Measurements from ENCODE around the gene VAPA. TPM values are rescaled to one million over a fixed set of nuclear protein-coding genes. Genes with fewer than 3 reads are reported as not detected.
"Not testable (repeated sequence)": the region's sequence is repeated elsewhere in the genome, so short reads cannot be mapped to it uniquely, and the experiment has no call there.

VAPA gene
- total RNA-seq, 1 donor from 2014 or later, result 184 TPM

DNA sequence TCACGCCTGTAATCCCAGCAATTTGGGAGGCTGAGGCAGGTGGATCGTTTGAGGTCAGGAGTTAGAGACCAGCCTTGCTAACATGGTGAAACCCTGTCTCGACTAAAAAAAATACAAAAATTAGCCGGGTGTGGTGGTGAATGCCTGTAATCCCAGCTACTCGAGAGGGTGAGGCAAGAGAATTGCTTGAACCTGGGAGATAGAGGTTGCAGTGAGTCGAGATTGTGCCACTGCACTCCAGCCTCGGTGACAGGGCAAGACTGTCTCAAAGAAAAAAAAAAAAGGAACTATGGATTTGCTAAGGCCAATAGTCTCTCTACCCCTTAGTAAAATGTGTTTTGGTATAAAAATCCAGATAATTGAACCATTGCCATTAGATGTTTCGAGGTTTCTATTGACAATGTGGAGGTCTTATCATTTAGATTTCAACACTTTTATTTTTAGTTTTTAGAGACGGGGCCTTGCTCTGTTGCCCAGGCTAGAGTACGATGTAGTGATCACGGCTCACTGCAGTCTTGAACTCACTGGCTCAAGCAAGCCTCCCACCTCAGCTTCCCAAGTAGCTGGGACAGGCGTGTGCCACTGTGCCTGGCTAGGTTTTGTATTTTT is 29.2 kb upstream of the VAPA start:
- intact Hi-C loops (cut with DNase I), result no loop called here
- ATAC-seq (no peak), DNase-seq (ENCODE audit: low spot score) (no peak)

DNA sequence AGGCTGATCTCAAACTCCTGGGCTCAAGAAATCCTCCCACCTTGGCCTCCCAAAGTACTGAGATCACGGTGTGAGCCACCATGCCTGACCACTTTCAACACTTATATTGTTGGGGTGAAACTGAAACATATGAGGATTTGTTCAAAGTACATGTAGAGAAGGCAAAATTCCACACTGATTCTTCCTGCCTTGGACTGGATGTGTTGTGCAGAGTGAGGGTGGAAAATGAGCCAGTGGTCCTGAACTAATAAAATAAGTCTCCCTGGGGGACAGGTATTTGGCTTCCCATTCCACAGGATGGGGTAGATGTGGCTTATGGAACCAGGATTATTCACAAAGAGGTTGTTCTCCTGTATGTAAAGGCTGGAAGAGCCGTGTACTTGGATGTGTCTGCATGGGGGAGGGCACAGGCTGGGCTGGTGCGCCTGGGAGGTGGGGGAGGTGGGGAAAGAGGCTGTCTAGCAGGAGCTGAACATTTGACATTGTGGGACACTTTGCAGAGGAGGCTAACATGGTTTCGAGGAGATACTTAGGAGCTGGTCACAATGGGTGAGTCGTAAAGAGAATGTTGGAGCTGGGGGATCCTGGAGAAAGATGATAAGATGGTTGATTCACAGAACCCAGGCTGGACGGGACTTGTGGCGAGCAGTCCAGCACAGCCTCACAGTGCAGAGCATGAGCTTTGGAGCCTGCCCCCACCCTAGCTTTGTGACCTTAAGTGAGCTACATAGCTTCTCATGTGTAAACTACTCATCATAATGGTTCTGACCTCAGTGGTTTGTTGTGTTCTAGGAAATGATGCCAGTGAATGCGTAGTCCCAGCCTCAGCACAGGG is 28.4 kb upstream of the VAPA start, which contains the start of gene TXNDC2:
Gene TXNDC2 (plus strand): TSS at position 804 of the 835 bp plus-strand sequence. CDS start 708 bp downstream, outside the sequence.
- intact Hi-C loops (cut with DNase I), result no loop called here
- DNase-seq (ENCODE audit: low spot score) (no peak), ATAC-seq (no peak)

DNA sequence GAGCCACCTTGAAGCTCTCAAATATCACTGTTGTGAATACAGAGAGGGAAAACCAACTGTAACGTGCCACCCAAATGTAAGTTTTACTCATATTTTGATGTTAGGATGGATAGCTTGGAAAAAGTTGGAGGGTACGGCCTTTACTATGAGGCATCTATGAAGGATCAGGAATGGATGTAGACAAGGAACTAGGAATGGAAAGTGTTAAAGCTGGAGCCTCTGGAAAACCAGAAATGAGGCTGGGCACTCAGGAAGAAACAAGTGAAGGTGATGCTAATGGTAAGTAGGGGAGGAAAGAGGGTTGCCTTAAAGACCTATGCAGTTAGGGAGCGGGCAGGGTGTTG is 27.8 kb upstream of the VAPA start:
- intact Hi-C loops (cut with DNase I), result no loop called here
- DNase-seq (ENCODE audit: low spot score), result no peak
- no peak for ATAC-seq

DNA sequence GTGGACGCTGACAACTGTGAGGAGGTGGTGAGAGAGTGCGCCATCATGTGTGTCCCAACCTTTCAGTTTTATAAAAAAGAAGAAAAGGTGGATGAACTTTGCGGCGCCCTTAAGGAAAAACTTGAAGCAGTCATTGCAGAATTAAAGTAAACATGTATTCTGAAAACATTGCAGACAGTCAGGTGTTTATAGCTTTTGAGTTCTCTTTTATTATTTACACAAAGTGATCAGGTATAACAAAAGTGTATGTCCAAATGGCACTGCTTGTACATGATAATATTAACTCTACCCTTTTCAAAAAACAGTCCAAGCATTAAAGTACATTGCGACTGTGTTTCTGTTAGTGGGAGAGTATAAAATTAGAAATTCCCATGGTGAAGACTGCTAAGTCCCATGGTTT is 25.8 kb upstream of the VAPA start:
- no peak for ATAC-seq
- intact Hi-C loops (cut with DNase I), result no loop called here

DNA sequence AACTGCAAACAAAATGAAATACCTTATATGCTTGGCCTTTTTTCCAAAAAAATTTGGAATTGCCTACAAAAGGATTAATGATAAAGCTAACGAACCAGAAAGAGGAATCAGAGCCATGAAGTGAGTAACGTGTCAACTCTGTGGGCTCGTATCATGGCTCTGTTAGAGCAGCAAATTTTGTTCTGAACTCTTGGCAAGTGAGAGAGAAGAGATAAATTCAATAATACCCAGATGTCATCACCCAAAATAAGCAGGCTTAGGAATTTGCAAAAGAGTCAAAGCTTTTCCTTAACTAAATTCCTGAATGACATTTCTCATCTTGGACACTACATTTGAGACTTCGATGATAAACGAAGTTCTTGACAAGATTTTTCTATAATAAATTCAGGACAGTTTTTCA is 23.6 kb upstream of the VAPA start:
- no peak for ATAC-seq
- intact Hi-C loops (cut with DNase I), result no loop called here
- DNase-seq (ENCODE audit: low spot score), result no peak

More for the DNA sequence above, 25.8 kb upstream of the VAPA start:
- DNase-seq (ENCODE audit: low spot score), result no peak

DNA sequence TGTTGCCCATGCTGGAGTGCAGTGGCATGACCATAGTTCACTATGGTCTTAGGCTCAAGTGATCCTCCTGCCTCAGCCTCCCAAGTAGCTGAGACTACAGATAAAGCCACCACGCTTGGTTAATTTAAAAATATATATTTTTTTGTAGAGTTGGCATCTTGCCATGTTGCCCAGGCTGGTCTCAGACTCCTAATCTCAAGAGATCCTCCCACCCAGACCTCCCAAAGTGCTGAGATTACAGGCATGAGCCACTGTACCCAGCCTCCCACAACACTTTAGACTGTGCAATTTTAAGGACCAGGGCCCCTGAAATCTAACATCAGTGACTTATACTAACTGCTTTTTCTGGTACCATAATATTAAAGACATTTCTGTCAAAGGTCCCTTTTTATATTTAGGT is 22.9 kb upstream of the VAPA start:
- intact Hi-C loops (cut with DNase I), result no loop called here
- ATAC-seq (no peak), DNase-seq (ENCODE audit: low spot score) (no peak)

DNA sequence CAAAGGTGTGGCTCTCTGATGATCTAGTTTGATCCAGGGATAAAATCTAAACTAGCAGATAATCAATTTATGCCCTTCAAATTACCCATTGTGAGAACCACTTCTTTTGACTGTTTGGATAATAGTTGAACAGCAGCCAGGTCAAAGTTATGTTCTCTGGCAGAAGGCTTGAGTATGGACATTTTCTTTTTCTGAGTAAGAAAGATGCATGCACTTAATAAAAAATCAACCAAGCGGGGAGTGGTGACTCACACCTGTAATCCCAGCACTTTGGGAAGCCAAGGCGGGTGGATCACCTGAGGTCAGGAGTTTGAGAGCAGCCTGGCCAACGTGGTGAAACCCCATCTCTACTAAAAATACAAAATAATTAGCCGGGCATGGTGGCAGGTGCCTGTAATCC is 22.3 kb upstream of the VAPA start:
- DNase-seq (ENCODE audit: low spot score); ATAC-seq; intact Hi-C loops (cut with DNase I): not testable (repeated sequence)

DNA sequence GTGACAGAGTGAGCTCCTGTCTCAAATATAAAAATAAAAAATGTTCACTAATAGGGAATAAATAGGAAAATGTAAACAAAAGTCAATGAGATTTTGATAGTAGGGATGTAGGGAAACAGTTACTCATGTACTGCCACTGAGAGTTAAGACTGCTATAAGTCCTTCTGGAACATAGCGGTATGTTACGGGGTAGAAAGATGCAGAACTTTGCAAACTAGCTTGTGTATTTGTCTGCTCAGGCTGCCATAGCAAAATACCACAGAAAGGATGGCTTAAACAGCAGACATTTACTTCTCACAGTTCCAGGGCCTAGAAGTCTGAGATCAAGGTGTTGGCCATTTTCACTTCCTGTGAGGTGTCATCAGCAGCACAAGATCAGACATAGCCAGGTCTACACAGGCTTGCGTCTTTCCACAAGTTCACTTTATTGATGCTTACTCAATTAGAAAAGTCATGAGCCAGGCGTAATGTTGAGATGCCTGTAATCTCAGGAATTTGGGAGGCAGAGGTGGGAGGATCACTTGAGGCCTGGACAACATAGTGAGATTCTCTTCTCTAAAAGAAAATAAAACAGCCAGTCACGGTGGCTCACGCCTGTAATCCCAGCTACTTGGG is 19.3 kb upstream of the VAPA start:
- no peak for ATAC-seq
- DNase-seq (ENCODE audit: low spot score), result no peak
- intact Hi-C loops (cut with DNase I), result no loop called here

DNA sequence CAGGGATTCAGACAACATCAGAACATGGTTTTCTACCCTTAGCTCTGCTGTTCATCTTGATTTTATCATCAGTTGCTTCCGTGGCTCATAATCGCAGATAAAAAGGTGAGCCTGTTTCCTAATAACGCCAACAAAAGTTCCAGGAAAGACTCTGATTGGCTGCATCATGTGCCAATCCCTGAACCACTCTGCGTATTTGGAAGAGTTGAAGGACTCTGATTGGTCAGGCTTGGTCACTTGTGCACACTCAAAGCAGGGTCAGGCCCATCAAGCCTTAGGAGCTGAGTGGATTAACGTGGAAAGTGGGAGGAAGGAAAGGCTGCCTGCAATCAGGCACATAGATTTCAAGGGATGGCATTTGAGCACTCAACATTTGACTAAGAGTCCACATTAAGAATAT is 16.7 kb upstream of the VAPA start:
- intact Hi-C loops (cut with DNase I), result no loop called here
- no peak for DNase-seq (ENCODE audit: low spot score)
- no peak for ATAC-seq

DNA sequence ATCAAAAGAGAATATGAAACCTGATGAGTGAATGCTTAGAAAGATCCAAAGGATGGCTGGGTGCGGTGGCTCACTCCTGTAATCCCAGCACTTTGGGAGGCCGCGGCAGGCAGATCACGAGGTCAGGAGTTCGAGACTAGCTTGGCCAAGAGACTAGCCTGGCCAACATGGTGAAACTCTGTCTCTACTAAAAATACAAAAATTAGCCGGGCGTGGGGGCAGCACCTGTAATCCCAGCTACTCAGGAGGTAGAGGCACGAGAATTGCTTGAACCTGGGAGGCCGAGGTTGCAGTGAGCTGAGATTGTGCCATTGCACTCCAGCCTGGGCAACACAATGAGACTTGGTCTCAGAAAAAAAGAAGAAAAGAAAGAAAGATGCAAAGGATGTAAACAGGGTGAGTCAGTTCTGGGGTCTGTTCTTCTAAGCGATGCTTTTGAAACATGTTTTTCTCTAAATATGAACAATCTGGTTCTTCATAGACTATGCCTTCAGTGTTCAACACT is 16.0 kb upstream of the VAPA start:
- intact Hi-C loops (cut with DNase I); ATAC-seq; DNase-seq (ENCODE audit: low spot score): not testable (repeated sequence)

DNA sequence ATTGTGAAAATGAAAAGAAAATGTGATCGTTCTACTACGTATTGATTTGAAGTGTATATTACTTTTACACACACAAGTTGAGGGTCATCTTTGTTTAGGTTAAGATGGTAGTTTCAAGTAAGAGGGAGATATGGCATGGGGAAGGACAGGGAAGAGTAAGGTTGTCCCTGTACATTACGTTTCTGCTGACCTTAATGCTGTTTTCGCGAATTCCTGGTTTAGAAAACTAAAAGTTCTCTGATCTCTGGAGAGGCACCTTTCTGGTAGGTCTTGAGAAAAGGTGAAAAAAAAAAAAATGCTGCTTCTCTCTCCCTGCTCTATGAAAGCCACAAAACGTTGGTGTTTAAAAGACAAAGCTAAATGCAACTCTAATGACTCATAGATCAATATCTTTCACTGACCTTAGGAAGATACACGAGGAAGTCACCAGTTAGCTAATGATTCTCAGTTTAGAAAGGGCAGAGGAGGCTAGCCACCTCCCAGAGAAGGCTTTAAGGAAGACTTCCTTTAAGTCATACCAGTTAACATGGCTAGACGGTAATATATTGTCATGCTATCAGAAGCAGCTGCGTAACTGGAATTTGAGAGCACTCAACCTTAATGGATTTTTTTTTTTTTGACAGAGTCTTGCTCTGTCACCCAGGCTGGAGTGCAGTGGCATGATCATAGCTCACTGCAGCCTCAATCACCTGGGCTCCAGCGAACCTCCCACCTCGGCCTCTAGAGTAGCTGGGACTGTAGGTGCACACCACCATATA is 14.8 kb upstream of the VAPA start:
- ATAC-seq (no peak), DNase-seq (ENCODE audit: low spot score) (no peak)
- intact Hi-C loops (cut with DNase I), result no loop called here

DNA sequence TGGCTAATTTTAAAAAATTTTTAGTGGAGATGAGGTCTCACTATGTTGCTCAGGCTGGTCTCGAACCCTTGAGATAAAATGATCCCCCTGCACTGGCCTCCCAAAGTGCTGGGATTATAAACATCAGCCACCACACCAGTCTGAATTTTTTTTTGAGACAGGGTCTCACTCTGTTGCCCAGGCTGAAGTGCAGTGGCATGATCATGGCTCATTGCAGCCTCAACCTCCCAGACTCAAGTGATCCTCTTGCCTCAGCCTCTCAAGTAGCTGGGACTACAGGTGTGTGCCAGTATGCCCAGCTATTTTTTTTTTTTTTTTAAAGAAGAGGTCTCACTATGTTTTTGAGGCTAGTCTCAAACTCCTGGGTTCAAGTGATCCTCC is 14.3 kb upstream of the VAPA start:
- ATAC-seq; intact Hi-C loops (cut with DNase I); DNase-seq (ENCODE audit: low spot score): not testable (repeated sequence)

DNA sequence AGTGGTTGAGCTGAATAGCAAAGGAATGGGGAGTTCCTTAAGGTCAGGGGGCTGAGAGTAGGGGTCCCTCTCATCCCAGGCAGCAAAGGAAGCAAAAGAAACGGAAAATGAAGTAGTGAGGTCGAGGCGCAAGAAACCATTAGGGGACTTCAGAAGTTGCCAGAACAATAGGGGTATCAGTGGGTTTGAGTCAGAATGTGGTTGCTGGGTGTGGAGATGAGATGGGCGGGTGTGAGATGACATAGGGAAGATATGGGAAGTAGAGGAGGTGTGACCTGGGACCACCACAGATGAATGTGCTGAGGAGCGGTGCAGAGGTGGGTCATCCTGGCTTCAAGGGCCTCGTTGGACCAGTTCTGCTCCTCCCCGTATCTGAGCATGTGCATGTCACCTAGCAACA is 13.1 kb upstream of the VAPA start:
- intact Hi-C loops (cut with DNase I), result no loop called here
- ATAC-seq, result no peak
- DNase-seq (ENCODE audit: low spot score), result no peak

DNA sequence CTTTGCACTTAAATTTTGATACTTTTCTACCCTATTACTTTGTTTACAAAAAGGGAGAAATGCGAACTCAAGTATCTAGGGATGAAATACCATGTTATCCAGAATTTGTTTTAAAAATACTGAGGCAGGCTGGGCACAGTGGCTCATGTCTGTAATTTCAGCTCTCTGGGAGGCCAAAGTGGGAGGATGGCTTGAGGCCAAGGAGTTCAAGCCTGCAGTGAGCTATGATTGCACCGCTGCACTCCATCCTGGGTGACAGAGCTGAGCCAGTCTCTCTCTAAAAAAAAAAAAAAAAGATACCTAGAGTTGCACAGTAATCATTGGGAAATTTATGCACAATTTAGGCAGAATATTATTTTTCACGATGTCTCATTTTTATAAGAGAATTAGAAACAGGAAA is 12.4 kb upstream of the VAPA start:
- intact Hi-C loops (cut with DNase I), result no loop called here
- DNase-seq (ENCODE audit: low spot score) (no peak), ATAC-seq (no peak)

DNA sequence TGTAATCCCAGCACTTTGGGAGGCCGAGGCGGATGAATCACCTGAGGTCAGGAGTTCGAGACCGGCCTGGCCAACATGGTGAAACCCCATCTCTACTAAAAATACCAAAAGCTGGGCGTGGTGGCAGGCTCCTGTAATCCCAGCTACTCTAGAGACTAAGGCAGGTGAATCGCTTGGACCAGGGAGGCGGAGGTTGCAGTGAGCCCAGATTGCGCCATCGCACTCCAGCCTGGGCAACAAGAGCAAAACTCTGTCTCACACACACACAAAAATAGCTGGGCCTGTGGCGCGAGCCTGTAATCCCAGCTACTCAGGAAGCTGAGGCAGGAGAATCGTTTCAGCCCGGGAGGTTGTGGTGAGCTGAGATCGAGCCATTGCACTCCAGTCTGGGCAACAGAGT is 11.6 kb upstream of the VAPA start:
- intact Hi-C loops (cut with DNase I); ATAC-seq; DNase-seq (ENCODE audit: low spot score): not testable (repeated sequence)

DNA sequence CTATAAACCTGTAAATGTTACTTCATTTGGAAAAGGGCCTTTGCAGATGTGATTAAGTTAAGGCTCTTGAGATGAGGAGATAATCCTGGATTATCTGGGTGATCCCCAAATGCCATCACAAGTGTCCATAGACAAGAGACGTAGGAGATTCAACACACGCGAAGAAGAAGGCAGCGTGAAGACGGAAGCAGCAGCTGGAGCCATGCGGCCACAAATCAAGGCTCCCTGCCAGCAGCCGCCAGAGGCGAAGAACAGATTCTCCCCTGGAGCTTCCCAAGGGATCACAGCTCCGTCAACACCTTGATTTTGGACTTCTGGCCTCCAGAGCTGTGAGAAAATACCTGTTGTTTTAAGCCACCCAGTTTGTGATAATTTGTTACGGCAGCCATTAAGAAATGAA is 11.0 kb upstream of the VAPA start:
- intact Hi-C loops (cut with DNase I), result no loop called here
- ATAC-seq (no peak), DNase-seq (ENCODE audit: low spot score) (no peak)

DNA sequence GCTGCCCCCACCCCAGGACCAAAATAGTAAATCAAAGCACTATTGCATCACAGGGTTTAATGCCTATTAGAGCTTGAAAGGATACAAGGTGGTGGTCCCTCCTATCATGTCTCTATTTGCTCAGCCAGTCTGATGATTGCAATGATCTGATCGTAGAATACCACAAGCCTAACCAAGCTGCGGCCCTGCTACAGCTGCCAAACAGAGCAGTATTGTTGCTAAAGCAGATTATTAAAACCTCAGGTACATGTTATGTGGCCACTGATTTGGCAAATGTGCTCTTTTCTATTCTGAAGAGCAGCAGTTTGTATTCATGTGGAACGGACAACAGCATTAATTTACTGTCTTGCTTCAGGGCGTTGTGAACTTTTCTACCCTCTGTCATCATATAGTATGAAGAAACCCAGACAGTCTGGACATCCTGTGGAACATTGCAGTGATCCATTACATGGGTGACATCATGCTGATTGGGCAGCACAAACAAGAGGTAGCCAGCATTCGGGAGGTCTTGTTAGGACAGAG is 8.4 kb upstream of the VAPA start:
- DNase-seq (ENCODE audit: low spot score) (no peak), ATAC-seq (no peak)
- intact Hi-C loops (cut with DNase I), result no loop called here

DNA sequence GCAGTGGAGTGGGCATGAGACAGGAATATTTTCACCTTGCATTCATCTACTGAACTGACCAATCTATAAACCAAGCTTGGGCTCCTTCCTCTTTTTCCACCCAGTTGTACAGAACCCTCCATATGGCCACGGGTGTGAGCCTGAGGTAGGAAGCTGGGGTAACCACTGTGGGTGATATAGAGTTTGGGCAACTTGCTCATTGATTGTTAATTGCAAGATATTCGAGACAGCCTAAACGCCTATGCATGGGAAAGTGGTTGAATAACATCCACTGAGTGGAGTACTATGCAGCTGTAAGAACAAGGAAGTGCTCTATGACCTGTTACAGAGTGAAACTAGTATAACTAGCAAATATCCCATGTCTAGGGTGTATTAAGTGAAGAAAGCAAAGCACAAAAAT is 7.3 kb upstream of the VAPA start:
- intact Hi-C loops (cut with DNase I), result no loop called here
- no peak for DNase-seq (ENCODE audit: low spot score)
- no peak for ATAC-seq

DNA sequence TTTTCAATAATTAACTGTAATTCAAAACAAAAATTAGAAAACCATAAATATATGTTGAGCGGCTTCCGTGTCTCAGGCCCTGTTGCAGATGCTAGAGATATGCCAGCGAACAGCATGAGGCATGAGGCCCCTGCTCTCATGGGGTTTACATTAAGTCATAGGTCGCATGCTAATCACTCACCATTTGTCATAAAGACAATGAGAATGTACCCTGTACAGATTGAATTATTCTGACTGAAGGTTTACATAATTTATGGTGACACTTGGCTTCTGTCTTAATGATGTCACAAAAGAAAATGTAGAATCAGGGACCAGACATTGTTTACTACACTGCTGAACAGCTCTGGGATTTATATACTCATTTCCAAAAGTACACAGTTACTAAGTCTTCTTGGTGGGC is 5.9 kb upstream of the VAPA start:
- ATAC-seq, result no peak
- intact Hi-C loops (cut with DNase I), result no loop called here
- DNase-seq (ENCODE audit: low spot score), result no peak

All from sciatic nerve (tissue), 2 donors.